HEK293 (cell line): Measurements from ENCODE around the gene SNX21.

Experiments
- ZFP37 ChIP-seq: fragments of 450-650 bp; formaldehyde crosslinking; IDR thresholded peaks from 2 replicates; pipeline ENCODE4 v1.5.1; 2016; ENCODE audit warnings: missing biosample characterization, missing genetic modification characterization
- ZNF121 ChIP-seq: fragments of 450-650 bp; formaldehyde crosslinking; IDR thresholded peaks from 2 replicates; pipeline ENCODE4 v1.5.1; 2016; ENCODE audit warnings: missing biosample characterization, missing genetic modification characterization
- ZNF654 ChIP-seq: fragments of 450-650 bp; formaldehyde crosslinking; IDR thresholded peaks from 2 replicates; pipeline ENCODE4 v1.5.1; 2016; ENCODE audit warnings: low read depth, missing biosample characterization, missing genetic modification characterization
- ZNF660 ChIP-seq: fragments of 450-650 bp; IDR thresholded peaks from 2 replicates; pipeline ENCODE4 v1.5.1; 2018; ENCODE audit warnings: missing biosample characterization, mild to moderate bottlenecking, missing genetic modification characterization
- ZNF747 ChIP-seq: fragments of 450-650 bp; formaldehyde crosslinking; IDR thresholded peaks from 2 replicates; pipeline ENCODE4 v1.5.1; 2016; ENCODE audit warnings: missing biosample characterization, missing genetic modification characterization
- TF ChIP-seq, protein P1 (sequence below): fragments of 450-650 bp; formaldehyde crosslinking; IDR thresholded peaks from 2 replicates; pipeline ENCODE4 v1.5.1; 2016; ENCODE audit warnings: missing biosample characterization, missing genetic modification characterization
- TF ChIP-seq, protein P2 (sequence below): fragments of 450-650 bp; formaldehyde crosslinking; optimal IDR thresholded peaks from 2 replicates; pipeline ENCODE3; 2016; ENCODE audit warnings: missing biosample characterization, mild to moderate bottlenecking, missing genetic modification characterization
- TF ChIP-seq, protein P3 (sequence below): fragments of 450-650 bp; formaldehyde crosslinking; IDR thresholded peaks from 2 replicates; pipeline ENCODE4 v1.5.1; 2016; ENCODE audit warnings: missing biosample characterization, missing genetic modification characterization
- TF ChIP-seq, protein P4 (sequence below): fragments of 450-650 bp; formaldehyde crosslinking; IDR thresholded peaks from 2 replicates; pipeline ENCODE4 v1.5.1; 2016; ENCODE audit warnings: missing biosample characterization, missing genetic modification characterization

DNA sequence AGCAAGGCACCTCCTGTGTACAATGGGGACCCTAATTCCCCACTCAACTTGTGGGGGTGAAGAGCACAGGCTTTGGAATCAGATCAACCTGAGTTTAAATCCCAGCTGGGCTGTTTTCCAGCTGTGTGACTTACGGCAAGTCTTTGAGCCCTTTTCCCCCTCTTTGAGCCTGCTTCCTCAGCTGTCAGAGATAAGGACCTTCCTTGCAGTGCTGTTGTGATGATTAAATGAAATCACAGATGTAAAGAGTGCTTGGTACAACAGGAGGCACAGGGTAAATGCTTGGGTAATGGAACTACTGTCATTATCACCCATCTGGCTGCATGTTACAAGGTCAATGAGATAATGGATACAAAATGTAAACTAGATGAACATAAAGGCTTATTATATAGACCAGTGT lies 3.2 kb downstream of the SNX21 start:
- TF ChIP-seq, protein P1, sequence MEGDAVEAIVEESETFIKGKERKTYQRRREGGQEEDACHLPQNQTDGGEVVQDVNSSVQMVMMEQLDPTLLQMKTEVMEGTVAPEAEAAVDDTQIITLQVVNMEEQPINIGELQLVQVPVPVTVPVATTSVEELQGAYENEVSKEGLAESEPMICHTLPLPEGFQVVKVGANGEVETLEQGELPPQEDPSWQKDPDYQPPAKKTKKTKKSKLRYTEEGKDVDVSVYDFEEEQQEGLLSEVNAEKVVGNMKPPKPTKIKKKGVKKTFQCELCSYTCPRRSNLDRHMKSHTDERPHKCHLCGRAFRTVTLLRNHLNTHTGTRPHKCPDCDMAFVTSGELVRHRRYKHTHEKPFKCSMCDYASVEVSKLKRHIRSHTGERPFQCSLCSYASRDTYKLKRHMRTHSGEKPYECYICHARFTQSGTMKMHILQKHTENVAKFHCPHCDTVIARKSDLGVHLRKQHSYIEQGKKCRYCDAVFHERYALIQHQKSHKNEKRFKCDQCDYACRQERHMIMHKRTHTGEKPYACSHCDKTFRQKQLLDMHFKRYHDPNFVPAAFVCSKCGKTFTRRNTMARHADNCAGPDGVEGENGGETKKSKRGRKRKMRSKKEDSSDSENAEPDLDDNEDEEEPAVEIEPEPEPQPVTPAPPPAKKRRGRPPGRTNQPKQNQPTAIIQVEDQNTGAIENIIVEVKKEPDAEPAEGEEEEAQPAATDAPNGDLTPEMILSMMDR (tag by site-specific recombination), result no peak
- TF ChIP-seq ZNF660 (tag by site-specific recombination) (no peak), ZNF654 (no peak), ZFP37 (tag by site-specific recombination) (no peak), ZNF747 (no peak), ZNF121 (tag by site-specific recombination) (no peak)
- TF ChIP-seq, protein P2, sequence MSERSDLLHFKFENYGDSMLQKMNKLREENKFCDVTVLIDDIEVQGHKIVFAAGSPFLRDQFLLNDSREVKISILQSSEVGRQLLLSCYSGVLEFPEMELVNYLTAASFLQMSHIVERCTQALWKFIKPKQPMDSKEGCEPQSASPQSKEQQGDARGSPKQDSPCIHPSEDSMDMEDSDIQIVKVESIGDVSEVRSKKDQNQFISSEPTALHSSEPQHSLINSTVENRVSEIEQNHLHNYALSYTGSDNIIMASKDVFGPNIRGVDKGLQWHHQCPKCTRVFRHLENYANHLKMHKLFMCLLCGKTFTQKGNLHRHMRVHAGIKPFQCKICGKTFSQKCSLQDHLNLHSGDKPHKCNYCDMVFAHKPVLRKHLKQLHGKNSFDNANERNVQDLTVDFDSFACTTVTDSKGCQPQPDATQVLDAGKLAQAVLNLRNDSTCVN, result no peak
- TF ChIP-seq, protein P3, sequence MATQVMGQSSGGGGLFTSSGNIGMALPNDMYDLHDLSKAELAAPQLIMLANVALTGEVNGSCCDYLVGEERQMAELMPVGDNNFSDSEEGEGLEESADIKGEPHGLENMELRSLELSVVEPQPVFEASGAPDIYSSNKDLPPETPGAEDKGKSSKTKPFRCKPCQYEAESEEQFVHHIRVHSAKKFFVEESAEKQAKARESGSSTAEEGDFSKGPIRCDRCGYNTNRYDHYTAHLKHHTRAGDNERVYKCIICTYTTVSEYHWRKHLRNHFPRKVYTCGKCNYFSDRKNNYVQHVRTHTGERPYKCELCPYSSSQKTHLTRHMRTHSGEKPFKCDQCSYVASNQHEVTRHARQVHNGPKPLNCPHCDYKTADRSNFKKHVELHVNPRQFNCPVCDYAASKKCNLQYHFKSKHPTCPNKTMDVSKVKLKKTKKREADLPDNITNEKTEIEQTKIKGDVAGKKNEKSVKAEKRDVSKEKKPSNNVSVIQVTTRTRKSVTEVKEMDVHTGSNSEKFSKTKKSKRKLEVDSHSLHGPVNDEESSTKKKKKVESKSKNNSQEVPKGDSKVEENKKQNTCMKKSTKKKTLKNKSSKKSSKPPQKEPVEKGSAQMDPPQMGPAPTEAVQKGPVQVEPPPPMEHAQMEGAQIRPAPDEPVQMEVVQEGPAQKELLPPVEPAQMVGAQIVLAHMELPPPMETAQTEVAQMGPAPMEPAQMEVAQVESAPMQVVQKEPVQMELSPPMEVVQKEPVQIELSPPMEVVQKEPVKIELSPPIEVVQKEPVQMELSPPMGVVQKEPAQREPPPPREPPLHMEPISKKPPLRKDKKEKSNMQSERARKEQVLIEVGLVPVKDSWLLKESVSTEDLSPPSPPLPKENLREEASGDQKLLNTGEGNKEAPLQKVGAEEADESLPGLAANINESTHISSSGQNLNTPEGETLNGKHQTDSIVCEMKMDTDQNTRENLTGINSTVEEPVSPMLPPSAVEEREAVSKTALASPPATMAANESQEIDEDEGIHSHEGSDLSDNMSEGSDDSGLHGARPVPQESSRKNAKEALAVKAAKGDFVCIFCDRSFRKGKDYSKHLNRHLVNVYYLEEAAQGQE (tag by site-specific recombination), result no peak
- TF ChIP-seq, protein P4, sequence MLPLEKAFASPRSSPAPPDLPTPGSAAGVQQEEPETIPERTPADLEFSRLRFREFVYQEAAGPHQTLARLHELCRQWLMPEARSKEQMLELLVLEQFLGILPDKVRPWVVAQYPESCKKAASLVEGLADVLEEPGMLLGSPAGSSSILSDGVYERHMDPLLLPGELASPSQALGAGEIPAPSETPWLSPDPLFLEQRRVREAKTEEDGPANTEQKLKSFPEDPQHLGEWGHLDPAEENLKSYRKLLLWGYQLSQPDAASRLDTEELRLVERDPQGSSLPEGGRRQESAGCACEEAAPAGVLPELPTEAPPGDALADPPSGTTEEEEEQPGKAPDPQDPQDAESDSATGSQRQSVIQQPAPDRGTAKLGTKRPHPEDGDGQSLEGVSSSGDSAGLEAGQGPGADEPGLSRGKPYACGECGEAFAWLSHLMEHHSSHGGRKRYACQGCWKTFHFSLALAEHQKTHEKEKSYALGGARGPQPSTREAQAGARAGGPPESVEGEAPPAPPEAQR, result no peak
